HepG2 (cell line): ENCODE data around the gene EPHA10. TPM values are rescaled to one million over a fixed set of nuclear protein-coding genes. Genes with fewer than 3 reads are reported as not detected.

ENCODE experiments used
- ATF2 ChIP-seq: sonication (generic); formaldehyde crosslinking; IDR thresholded peaks from 2 replicates; pipeline ENCODE4 v1.4.0; 2020; ENCODE audit warnings: missing genetic modification reagents
- BRF2 ChIP-seq: sonication (generic); formaldehyde crosslinking; IDR thresholded peaks from 2 replicates; pipeline ENCODE4 v1.8.1; 2022; ENCODE audit warnings: mild to moderate bottlenecking, missing genetic modification reagents
- CEBPG ChIP-seq: IDR thresholded peaks from 2 replicates; pipeline ENCODE4 v1.6.1; 2016
- CENPT ChIP-seq: sonication (generic); formaldehyde crosslinking; IDR thresholded peaks from 2 replicates; pipeline ENCODE4 v1.8.0; 2022; ENCODE audit warnings: low read depth, mild to moderate bottlenecking, moderate library complexity, missing genetic modification reagents
- ESRRA ChIP-seq: sonication (generic); formaldehyde crosslinking; IDR thresholded peaks from 2 replicates; pipeline ENCODE4 v1.5.1; 2020; ENCODE audit warnings: mild to moderate bottlenecking, low read depth, missing genetic modification reagents
- FOXP4 ChIP-seq: sonication (generic); formaldehyde crosslinking; IDR thresholded peaks from 2 replicates; pipeline ENCODE4 v1.4.0; 2020; ENCODE audit warnings: missing genetic modification reagents
- HNF1A ChIP-seq, 2 experiments: sonication (generic) in 1 of 2; formaldehyde crosslinking in 1 of 2; IDR thresholded peaks; 2 replicates each; pipeline versions ENCODE4 v1.4.0 to v1.6.1; 2016 to 2020; ENCODE audit warnings: borderline replicate concordance in 1 of 2, low read depth in 1 of 2, mild to moderate bottlenecking in 1 of 2, missing genetic modification reagents in 1 of 2
- IKZF4 ChIP-seq: sonication (generic); formaldehyde crosslinking; IDR thresholded peaks from 2 replicates; pipeline ENCODE4 v1.5.1; 2020; ENCODE audit warnings: borderline replicate concordance, mild to moderate bottlenecking, low read depth, missing genetic modification reagents; ENCODE audit errors: not compliant biosample characterization
- MBNL3 ChIP-seq: fragments of 250-450 bp; sonication (Bioruptor Pico); conservative IDR thresholded peaks from 2 replicates; pipeline ENCODE4 v1.8.0; 2022; ENCODE audit warnings: mild to moderate bottlenecking, inconsistent platforms
- NCOA5 ChIP-seq: sonication (generic); formaldehyde crosslinking; IDR thresholded peaks from 2 replicates; pipeline ENCODE4 v1.4.0; 2020; ENCODE audit warnings: missing genetic modification reagents
- NR2C2 ChIP-seq: sonication (generic); formaldehyde crosslinking; IDR thresholded peaks from 2 replicates; pipeline ENCODE4 v1.4.0; 2020; ENCODE audit warnings: missing genetic modification reagents, mild to moderate bottlenecking, moderate library complexity, borderline replicate concordance
- PPARG ChIP-seq: conservative IDR thresholded peaks from 2 replicates; pipeline ENCODE4 v1.6.1; 2016; ENCODE audit warnings: missing biosample characterization, missing genetic modification reagents
- ZBTB1 ChIP-seq: sonication (generic); formaldehyde crosslinking; IDR thresholded peaks from 2 replicates; pipeline ENCODE4 v1.4.0; 2020; ENCODE audit warnings: missing genetic modification reagents, borderline replicate concordance
- ZNF547 ChIP-seq: sonication (generic); formaldehyde crosslinking; IDR thresholded peaks from 2 replicates; pipeline ENCODE4 v1.5.1; 2020; ENCODE audit warnings: mild to moderate bottlenecking, missing genetic modification reagents
- ZNF564 ChIP-seq: sonication (generic); formaldehyde crosslinking; IDR thresholded peaks from 2 replicates; pipeline ENCODE4 v1.8.1; 2023; ENCODE audit warnings: mild to moderate bottlenecking, missing genetic modification reagents
- ZNF614 ChIP-seq: IDR thresholded peaks from 2 replicates; pipeline ENCODE4 v1.6.1; 2018; ENCODE audit warnings: missing biosample characterization, missing genetic modification reagents, inconsistent platforms, borderline replicate concordance
- ZXDC ChIP-seq: sonication (generic); formaldehyde crosslinking; IDR thresholded peaks from 2 replicates; pipeline ENCODE4 v1.5.0; 2020; ENCODE audit warnings: mild to moderate bottlenecking, missing genetic modification reagents
- polyA plus RNA-seq, 8 experiments: library from polyadenylated mRNA; depleted of rRNA in 3 of 8; stranded (reverse) in 7 of 8; unstranded in 1 of 8; fragments of >200 nt; fragmentation: Illumina TruSeq in 4 of 8; extraction: Trizol in 4 of 8; gene quantifications; 2 replicates each; pipeline versions ENCODE4 v1.2.1 to v1.2.3, GENCODE V29; 2011 to 2016; ENCODE audit warnings: low read depth in 4 of 8, missing spikeins in 1 of 8, mixed read lengths in 1 of 8; ENCODE audit not compliant: insufficient read depth in 1 of 8
- total RNA-seq, 5 experiments: library from RNA; depleted of rRNA; stranded (reverse); fragments of >200 nt; fragmentation: Illumina TruSeq; extraction: Trizol; gene quantifications; 2 replicates each; pipeline ENCODE4 v1.2.3, GENCODE V29; 2016; ENCODE audit warnings: low read depth in 1 of 5

Gene EPHA10
- total and polyA plus RNA-seq, 2 of the 13 experiments (the other 11 are each of a cell fraction or from before 2014, with no cell fraction given) = 0.11 to 0.58 TPM

GRCh38 chr1:37691497-37692077, 73.3 kb downstream of the EPHA10 start (continued):
- no peak for TF ChIP-seq BRF2
- TF ChIP-seq ZNF614 (CRISPR knock-in tag) = no peak
- no peak for TF ChIP-seq ATF2 (CRISPR knock-in tag)
- TF ChIP-seq NR2C2 (CRISPR knock-in tag) = no peak
- TF ChIP-seq MBNL3 (CRISPR knock-in tag) = no peak
- no peak for TF ChIP-seq ZXDC (CRISPR knock-in tag)
- TF ChIP-seq CEBPG (CRISPR knock-in tag) = peak; percentile 19; the same call in 1 of the 2 replicates
- no peak for TF ChIP-seq FOXP4 (CRISPR knock-in tag)
- no peak for TF ChIP-seq HNF1A (IDR thresholded peaks at IDR 0.05; ENCODE audit: low read depth)
- TF ChIP-seq HNF1A (CRISPR knock-in tag; IDR thresholded peaks at IDR 0.05; ENCODE audit: borderline replicate concordance) = 0 out of 2 replicates have a peak, but pooled peaks have one; percentile 32
- no peak for TF ChIP-seq NCOA5
- TF ChIP-seq ESRRA (CRISPR knock-in tag) = no peak
- TF ChIP-seq IKZF4 = no peak
- TF ChIP-seq ZNF564 (CRISPR knock-in tag) = no peak
- TF ChIP-seq ZNF547 (CRISPR knock-in tag) = no peak
- no peak for TF ChIP-seq ZBTB1
- TF ChIP-seq CENPT (CRISPR knock-in tag) = no peak
- no peak for TF ChIP-seq PPARG (CRISPR knock-in tag)
